ENCODE data around the gene OTUD6A.

DNA sequence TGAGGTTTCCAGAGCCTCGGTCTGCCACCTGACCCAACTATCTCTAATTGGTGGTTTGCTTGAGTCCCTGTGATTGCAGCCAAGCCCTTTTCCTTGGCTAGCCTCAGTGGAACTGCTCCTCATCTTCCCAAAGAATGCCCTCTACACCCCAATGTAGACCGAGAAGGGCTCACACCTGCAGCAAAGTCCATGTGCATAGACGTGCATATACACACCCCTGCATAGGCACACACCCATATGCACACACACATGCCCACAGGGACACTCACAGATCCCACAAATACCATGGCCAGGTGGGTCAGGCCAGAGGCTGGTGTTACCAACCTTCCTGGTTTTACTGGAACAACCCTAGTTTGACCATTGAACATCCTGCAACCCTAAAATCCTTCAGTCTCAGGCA is 12.9 kb upstream of the OTUD6A start:
- TF ChIP-seq, protein P1, sequence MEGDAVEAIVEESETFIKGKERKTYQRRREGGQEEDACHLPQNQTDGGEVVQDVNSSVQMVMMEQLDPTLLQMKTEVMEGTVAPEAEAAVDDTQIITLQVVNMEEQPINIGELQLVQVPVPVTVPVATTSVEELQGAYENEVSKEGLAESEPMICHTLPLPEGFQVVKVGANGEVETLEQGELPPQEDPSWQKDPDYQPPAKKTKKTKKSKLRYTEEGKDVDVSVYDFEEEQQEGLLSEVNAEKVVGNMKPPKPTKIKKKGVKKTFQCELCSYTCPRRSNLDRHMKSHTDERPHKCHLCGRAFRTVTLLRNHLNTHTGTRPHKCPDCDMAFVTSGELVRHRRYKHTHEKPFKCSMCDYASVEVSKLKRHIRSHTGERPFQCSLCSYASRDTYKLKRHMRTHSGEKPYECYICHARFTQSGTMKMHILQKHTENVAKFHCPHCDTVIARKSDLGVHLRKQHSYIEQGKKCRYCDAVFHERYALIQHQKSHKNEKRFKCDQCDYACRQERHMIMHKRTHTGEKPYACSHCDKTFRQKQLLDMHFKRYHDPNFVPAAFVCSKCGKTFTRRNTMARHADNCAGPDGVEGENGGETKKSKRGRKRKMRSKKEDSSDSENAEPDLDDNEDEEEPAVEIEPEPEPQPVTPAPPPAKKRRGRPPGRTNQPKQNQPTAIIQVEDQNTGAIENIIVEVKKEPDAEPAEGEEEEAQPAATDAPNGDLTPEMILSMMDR (IDR thresholded peaks at IDR 0.05) = no peak
- TF ChIP-seq POLR2AphosphoS5 (IDR thresholded peaks at IDR 0.05) = no peak
- TF ChIP-seq EP300 (IDR thresholded peaks at IDR 0.05) = no peak
